ENCODE measurements around the gene TTN. TPM values are rescaled to one million over a fixed set of nuclear protein-coding genes. Genes with fewer than 3 reads are reported as not detected.

The TTN gene
- total and polyA plus RNA-seq, 7 experiments from 2014 or later = 3.1 to 45.5 (median 36.9) TPM

DNA sequence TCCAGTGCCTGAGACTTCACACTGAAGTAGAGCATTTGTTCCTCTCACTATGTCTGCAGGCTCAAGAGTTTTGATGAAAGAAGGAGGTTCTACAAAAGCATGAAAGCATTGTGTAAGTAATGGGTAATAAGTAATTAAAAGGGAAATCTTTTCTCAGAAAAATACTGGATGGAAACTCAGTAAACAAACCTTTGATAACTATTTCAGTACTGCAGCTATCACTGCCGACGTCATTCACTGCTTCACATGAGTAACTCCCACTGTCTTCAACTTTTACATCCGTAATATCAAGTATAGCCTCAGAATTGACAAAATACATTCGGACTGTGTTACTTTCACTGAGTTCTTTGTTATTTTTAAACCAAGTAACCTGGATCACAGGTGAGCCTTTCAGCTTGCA lies 72.7 kb downstream of the TTN start:
- Histone ChIP-seq H3K4me3 (ENCODE audit: low read length) (no peak overlapping the region), H3K4me1 (ENCODE audit: control insufficient read depth in 2 of 2, insufficient read depth in 2 of 2, low read length in 2 of 2) (no peaks in the 10 kb centered on the region), H3K36me3 (ENCODE audit: control insufficient read depth in 2 of 3, insufficient read depth in 3 of 3, low read length in 3 of 3) (peaks cover 0 to 10% (median 0%) of the 10 kb centered on the region in 3 experiments), H3K27ac (ENCODE audit: low read depth, low read length) (no peak overlapping the region), H3K9me3 (ENCODE audit: control insufficient read depth in 2 of 3, low read length in 3 of 3) (no peaks in the 10 kb centered on the region), H3K27me3 (ENCODE audit: control insufficient read depth in 2 of 2, insufficient read depth in 2 of 2, low read length in 2 of 2) (no peaks in the 10 kb centered on the region)
- POLR2A ChIA-PET = no interaction called here
- peaks cover 0 to 5% (median 0%) of the 10 kb centered on the region in 11 donors for H3K9me3 Mint-ChIP-seq
- no peak overlapping the region for H3K27ac Mint-ChIP-seq
- H3K27me3 Mint-ChIP-seq = peaks cover 0 to 2% (median 0%) of the 10 kb centered on the region in 5 donors
- peaks cover 0 to 65% (median 56%) of the 10 kb centered on the region in 5 donors for H3K36me3 Mint-ChIP-seq
- DNase-seq (no peak), ATAC-seq (no peak)
- intact Hi-C loops (cut with micrococcal nuclease) = no loop called here
- H3K4me1 Mint-ChIP-seq = no peaks in the 10 kb centered on the region
- no peak overlapping the region for H3K4me3 Mint-ChIP-seq
- CTCF ChIA-PET = interaction anchor here (0.7 kb wide), 1 partner anchor 552 kb away, joined by 3 read pairs; no protein-coding TSS in a partner anchor

GRCh38 chr2:178733975-178734374 lies 73.2 kb downstream of the TTN start:
- H3K4me1 ChIP-seq (ENCODE audit: control insufficient read depth in 2 of 2, insufficient read depth in 2 of 2, low read length in 2 of 2) = no peaks in the 10 kb centered on the region
- H3K27me3 ChIP-seq (ENCODE audit: control insufficient read depth in 2 of 2, insufficient read depth in 2 of 2, low read length in 2 of 2) = no peaks in the 10 kb centered on the region
- ChIA-PET CTCF (interaction anchor here (0.7 kb wide), 1 partner anchor 552 kb away, joined by 3 read pairs; no protein-coding TSS in a partner anchor), POLR2A (no interaction called here)
- Mint-ChIP-seq H3K9me3 (peaks cover 0 to 5% (median 0%) of the 10 kb centered on the region in 11 donors), H3K4me3 (no peak overlapping the region), H3K36me3 (peaks cover 0 to 70% (median 56%) of the 10 kb centered on the region in 5 donors), H3K4me1 (no peaks in the 10 kb centered on the region), H3K27ac (no peak overlapping the region), H3K27me3 (peaks cover 0 to 2% (median 0%) of the 10 kb centered on the region in 5 donors)
- intact Hi-C loops (cut with micrococcal nuclease) = no loop called here
- H3K27ac ChIP-seq (ENCODE audit: low read depth, low read length) = no peak overlapping the region
- ATAC-seq (no peak), DNase-seq (no peak)
- peaks cover 0 to 10% (median 0%) of the 10 kb centered on the region in 3 experiments for H3K36me3 ChIP-seq (ENCODE audit: control insufficient read depth in 2 of 3, insufficient read depth in 3 of 3, low read length in 3 of 3)
- H3K4me3 ChIP-seq (ENCODE audit: low read length) = no peak overlapping the region
- H3K9me3 ChIP-seq (ENCODE audit: control insufficient read depth in 2 of 3, low read length in 3 of 3) = no peaks in the 10 kb centered on the region

- ChIA-PET POLR2A (no interaction called here), CTCF (no interaction called here)
- peaks cover 0 to 2% (median 0%) of the 10 kb centered on the region in 5 donors for H3K27me3 Mint-ChIP-seq
- no peaks in the 10 kb centered on the region for H3K4me1 Mint-ChIP-seq
- Histone ChIP-seq H3K4me3 (ENCODE audit: low read length) (no peak overlapping the region), H3K27ac (ENCODE audit: low read depth, low read length) (no peak overlapping the region), H3K27me3 (ENCODE audit: control insufficient read depth in 2 of 2, insufficient read depth in 2 of 2, low read length in 2 of 2) (no peaks in the 10 kb centered on the region), H3K9me3 (ENCODE audit: control insufficient read depth in 2 of 3, low read length in 3 of 3) (no peaks in the 10 kb centered on the region), H3K4me1 (ENCODE audit: control insufficient read depth in 2 of 2, insufficient read depth in 2 of 2, low read length in 2 of 2) (no peaks in the 10 kb centered on the region), H3K36me3 (ENCODE audit: control insufficient read depth in 2 of 3, insufficient read depth in 3 of 3, low read length in 3 of 3) (peaks cover 0 to 10% (median 0%) of the 10 kb centered on the region in 3 experiments)
- no peak for DNase-seq
- H3K27ac Mint-ChIP-seq = peak overlapping the region in 1 of 9 donors; percentile 43
- intact Hi-C loops (cut with micrococcal nuclease) = no loop called here
- H3K4me3 Mint-ChIP-seq = no peak overlapping the region
- peaks cover 0 to 68% (median 56%) of the 10 kb centered on the region in 5 donors for H3K36me3 Mint-ChIP-seq
- ATAC-seq = no peak
- peaks cover 0 to 5% (median 0%) of the 10 kb centered on the region in 11 donors for H3K9me3 Mint-ChIP-seq
Observed at GRCh38 chr2:178732913-178733312, 74.3 kb downstream of the TTN start.

DNA sequence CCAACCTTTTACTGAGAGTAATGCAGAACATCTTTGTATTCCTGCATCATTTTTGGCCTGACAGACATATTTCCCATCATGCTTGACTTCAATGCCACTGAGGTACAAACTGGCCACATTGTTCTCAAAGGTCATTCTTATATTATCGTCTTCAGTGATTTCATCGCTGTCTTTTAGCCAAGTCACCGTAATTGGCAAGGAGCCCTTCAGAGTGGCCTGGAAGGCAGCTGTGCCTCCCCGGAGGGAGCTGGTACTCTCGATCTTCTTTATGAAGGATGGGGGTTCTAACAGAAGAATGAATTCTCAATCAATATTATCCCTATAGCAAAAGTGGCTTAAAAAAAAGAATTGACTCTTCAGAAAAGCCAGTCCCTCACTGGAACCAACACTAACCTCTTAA lies 75.9 kb downstream of the TTN start:
- ChIA-PET CTCF (no interaction called here), POLR2A (no interaction called here)
- Histone ChIP-seq H3K4me1 (ENCODE audit: control insufficient read depth in 2 of 2, insufficient read depth in 2 of 2, low read length in 2 of 2) (no peaks in the 10 kb centered on the region), H3K36me3 (ENCODE audit: control insufficient read depth in 2 of 3, insufficient read depth in 3 of 3, low read length in 3 of 3) (peaks cover 0 to 10% (median 0%) of the 10 kb centered on the region in 3 experiments), H3K9me3 (ENCODE audit: control insufficient read depth in 2 of 3, low read length in 3 of 3) (no peaks in the 10 kb centered on the region), H3K27ac (ENCODE audit: low read depth, low read length) (no peak overlapping the region), H3K27me3 (ENCODE audit: control insufficient read depth in 2 of 2, insufficient read depth in 2 of 2, low read length in 2 of 2) (no peaks in the 10 kb centered on the region), H3K4me3 (ENCODE audit: low read length) (no peak overlapping the region)
- Mint-ChIP-seq H3K4me3 (no peak overlapping the region), H3K9me3 (peaks cover 0 to 5% (median 0%) of the 10 kb centered on the region in 11 donors), H3K36me3 (peaks cover 0 to 75% (median 63%) of the 10 kb centered on the region in 5 donors), H3K27ac (no peak overlapping the region), H3K27me3 (peaks cover 0 to 2% (median 0%) of the 10 kb centered on the region in 5 donors), H3K4me1 (no peaks in the 10 kb centered on the region)
- ATAC-seq = no peak
- DNase-seq = no peak
- intact Hi-C loops (cut with micrococcal nuclease) = no loop called here

DNA sequence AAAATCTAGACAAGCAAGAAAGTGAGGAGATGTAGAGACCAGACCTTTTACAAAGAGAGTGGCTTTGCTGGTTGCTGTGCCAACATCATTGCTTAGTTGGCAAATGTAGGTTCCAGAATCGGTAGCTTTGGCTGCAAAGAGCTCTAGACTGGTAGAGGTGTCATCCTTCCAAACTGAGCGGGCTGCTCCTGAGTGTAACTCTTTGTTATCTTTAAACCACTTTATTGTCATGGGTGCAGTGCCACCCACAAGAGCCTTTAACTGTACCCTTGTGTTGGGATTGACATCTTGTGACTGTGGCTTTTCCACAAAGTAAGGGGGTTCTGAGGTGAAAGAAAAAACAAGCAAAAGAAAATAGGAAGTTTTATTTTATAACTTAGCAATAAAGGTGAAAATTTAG lies 77.2 kb downstream of the TTN start:
- H3K27me3 Mint-ChIP-seq = peaks cover 0 to 2% (median 0%) of the 10 kb centered on the region in 5 donors
- Histone ChIP-seq H3K4me1 (ENCODE audit: control insufficient read depth in 2 of 2, insufficient read depth in 2 of 2, low read length in 2 of 2) (no peaks in the 10 kb centered on the region), H3K36me3 (ENCODE audit: control insufficient read depth in 2 of 3, insufficient read depth in 3 of 3, low read length in 3 of 3) (peaks cover 0 to 18% (median 0%) of the 10 kb centered on the region in 3 experiments), H3K27me3 (ENCODE audit: control insufficient read depth in 2 of 2, insufficient read depth in 2 of 2, low read length in 2 of 2) (no peaks in the 10 kb centered on the region), H3K4me3 (ENCODE audit: low read length) (no peak overlapping the region), H3K27ac (ENCODE audit: low read depth, low read length) (no peak overlapping the region), H3K9me3 (ENCODE audit: control insufficient read depth in 2 of 3, low read length in 3 of 3) (no peaks in the 10 kb centered on the region)
- no peak overlapping the region for H3K4me3 Mint-ChIP-seq
- DNase-seq = no peak
- peaks cover 0 to 79% (median 66%) of the 10 kb centered on the region in 5 donors for H3K36me3 Mint-ChIP-seq
- no peaks in the 10 kb centered on the region for H3K4me1 Mint-ChIP-seq
- no peak overlapping the region for H3K27ac Mint-ChIP-seq
- peaks cover 0 to 5% (median 0%) of the 10 kb centered on the region in 11 donors for H3K9me3 Mint-ChIP-seq
- ChIA-PET CTCF (no interaction called here), POLR2A (interaction anchor here (0.6 kb wide), 1 partner anchor 52 kb away, joined by 5 read pairs; no protein-coding TSS in a partner anchor)
- no peak for ATAC-seq
- intact Hi-C loops (cut with micrococcal nuclease) = no loop called here

DNA sequence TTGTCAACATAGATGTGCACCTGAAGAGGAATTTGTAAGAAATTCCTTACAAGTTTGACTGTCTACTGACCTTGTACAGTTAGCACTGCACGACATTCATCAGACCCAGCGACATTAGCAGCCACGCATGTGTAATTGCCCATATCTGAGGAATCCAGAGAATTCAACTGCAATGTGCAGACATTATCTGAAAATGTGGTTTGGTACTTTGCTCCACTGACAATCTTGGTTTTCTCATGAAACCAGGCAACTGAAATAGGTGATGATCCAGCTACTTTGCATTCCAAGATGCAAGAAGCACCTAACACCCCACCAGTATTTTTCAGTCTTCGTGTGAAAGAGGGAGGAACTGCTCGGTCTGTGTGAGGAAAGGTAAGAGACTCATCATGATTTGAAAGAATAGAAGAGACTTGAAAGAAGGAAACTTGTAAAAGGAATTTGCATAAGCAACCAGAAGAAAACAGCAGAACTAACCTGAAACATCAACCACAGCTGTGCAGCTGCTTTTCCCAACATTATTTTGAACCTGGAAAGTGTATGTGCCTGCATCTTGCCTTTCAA lies 83.4 kb downstream of the TTN start:
- no peaks in the 10 kb centered on the region for H3K4me1 Mint-ChIP-seq
- H3K4me1 ChIP-seq (ENCODE audit: control insufficient read depth in 2 of 2, insufficient read depth in 2 of 2, low read length in 2 of 2) = no peaks in the 10 kb centered on the region
- no peak for ATAC-seq
- peaks cover 0 to 30% (median 0%) of the 10 kb centered on the region in 3 experiments for H3K36me3 ChIP-seq (ENCODE audit: control insufficient read depth in 2 of 3, insufficient read depth in 3 of 3, low read length in 3 of 3)
- intact Hi-C loops (cut with micrococcal nuclease) = no loop called here
- H3K9me3 ChIP-seq (ENCODE audit: control insufficient read depth in 2 of 3, low read length in 3 of 3) = no peaks in the 10 kb centered on the region
- H3K27me3 ChIP-seq (ENCODE audit: control insufficient read depth in 2 of 2, insufficient read depth in 2 of 2, low read length in 2 of 2) = no peaks in the 10 kb centered on the region
- no peak overlapping the region for H3K4me3 ChIP-seq (ENCODE audit: low read length)
- H3K4me3 Mint-ChIP-seq = no peak overlapping the region
- H3K27me3 Mint-ChIP-seq = no peaks in the 10 kb centered on the region
- POLR2A ChIA-PET = no interaction called here
- CTCF ChIA-PET = no interaction called here
- no peak overlapping the region for H3K27ac ChIP-seq (ENCODE audit: low read depth, low read length)
- no peak for DNase-seq
- peaks cover 0 to 3% (median 0%) of the 10 kb centered on the region in 11 donors for H3K9me3 Mint-ChIP-seq
- H3K27ac Mint-ChIP-seq = no peak overlapping the region
- peaks cover 0 to 89% (median 73%) of the 10 kb centered on the region in 5 donors for H3K36me3 Mint-ChIP-seq

GRCh38 chr2:178722296-178722695 lies 84.9 kb downstream of the TTN start:
- Mint-ChIP-seq H3K36me3 (peaks cover 0 to 93% (median 80%) of the 10 kb centered on the region in 5 donors), H3K4me1 (no peaks in the 10 kb centered on the region), H3K4me3 (no peak overlapping the region), H3K27ac (no peak overlapping the region), H3K9me3 (peaks cover 0 to 3% (median 0%) of the 10 kb centered on the region in 11 donors), H3K27me3 (no peaks in the 10 kb centered on the region)
- ATAC-seq (no peak), DNase-seq (no peak)
- Histone ChIP-seq H3K4me1 (ENCODE audit: control insufficient read depth in 2 of 2, insufficient read depth in 2 of 2, low read length in 2 of 2) (no peaks in the 10 kb centered on the region), H3K9me3 (ENCODE audit: control insufficient read depth in 2 of 3, low read length in 3 of 3) (no peaks in the 10 kb centered on the region), H3K4me3 (ENCODE audit: low read length) (no peak overlapping the region), H3K27ac (ENCODE audit: low read depth, low read length) (no peak overlapping the region), H3K27me3 (ENCODE audit: control insufficient read depth in 2 of 2, insufficient read depth in 2 of 2, low read length in 2 of 2) (no peaks in the 10 kb centered on the region), H3K36me3 (ENCODE audit: control insufficient read depth in 2 of 3, insufficient read depth in 3 of 3, low read length in 3 of 3) (peaks cover 0 to 42% (median 0%) of the 10 kb centered on the region in 3 experiments)
- intact Hi-C loops (cut with micrococcal nuclease) = no loop called here
- ChIA-PET CTCF (no interaction called here), POLR2A (no interaction called here)

Data from naive thymus-derived CD4-positive, alpha-beta T cell (primary cell).